ENCODE results near the gene CTNNBIP1.

CTNNBIP1 gene

GRCh38 chr1:9852004-9852403, 58.1 kb downstream of the CTNNBIP1 start:
- no peak for DNase-seq

- no peak for DNase-seq
These were observed 59.5 kb downstream of the CTNNBIP1 start for GRCh38 chr1:9850442-9851162.

GRCh38 chr1:9849691-9850441, 60.2 kb downstream of the CTNNBIP1 start:
- DNase-seq, result no peak

DNA sequence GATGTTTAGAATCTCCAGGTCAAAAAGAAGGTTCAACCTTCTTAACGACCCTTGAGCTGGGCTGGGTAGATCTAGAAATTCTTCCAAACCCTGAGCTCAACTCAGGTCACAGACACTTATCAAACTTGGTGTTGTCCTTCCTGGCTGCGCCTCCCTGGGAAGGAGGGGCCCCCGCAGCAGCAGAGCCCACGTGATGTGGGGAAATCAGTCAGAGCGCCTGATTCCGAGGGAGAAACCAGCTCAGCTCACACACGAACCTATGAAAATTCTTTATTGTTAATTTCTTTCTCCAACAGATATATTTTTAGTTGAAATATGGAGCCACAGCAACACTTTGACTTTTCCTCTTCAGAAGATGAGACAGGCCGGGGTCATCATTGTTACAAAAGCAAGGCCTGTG, 62.0 kb downstream of the CTNNBIP1 start:
- DNase-seq, result no peak

GRCh38 chr1:9847269-9847668, 62.8 kb downstream of the CTNNBIP1 start:
- no peak for DNase-seq

GRCh38 chr1:9846611-9847171, 63.4 kb downstream of the CTNNBIP1 start:
- no peak for DNase-seq

DNA sequence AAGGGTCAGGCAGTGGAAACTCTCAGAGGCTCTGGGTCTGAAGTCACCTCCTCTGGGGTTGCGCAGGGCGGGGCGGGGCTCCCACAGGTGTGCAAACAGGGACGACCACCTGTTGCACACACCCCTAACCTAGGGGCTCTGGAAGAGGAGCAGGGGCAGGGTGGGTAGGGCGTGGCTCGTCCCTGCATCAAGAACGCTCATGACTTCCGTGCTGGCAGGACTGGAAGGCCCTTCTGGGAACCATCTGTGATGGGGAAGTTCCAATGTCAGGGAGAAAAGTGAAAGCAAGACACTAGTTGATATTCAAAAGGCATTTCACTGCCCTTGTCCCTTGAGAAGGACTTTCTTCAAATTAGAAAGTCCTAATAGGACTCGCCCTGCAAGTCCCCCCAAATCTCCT, 64.2 kb downstream of the CTNNBIP1 start:
- DNase-seq, result no peak

- no peak for DNase-seq
These were observed 65.3 kb downstream of the CTNNBIP1 start for GRCh38 chr1:9844756-9845155.

GRCh38 chr1:9844106-9844505, 66.0 kb downstream of the CTNNBIP1 start:
- no peak for DNase-seq

DNA sequence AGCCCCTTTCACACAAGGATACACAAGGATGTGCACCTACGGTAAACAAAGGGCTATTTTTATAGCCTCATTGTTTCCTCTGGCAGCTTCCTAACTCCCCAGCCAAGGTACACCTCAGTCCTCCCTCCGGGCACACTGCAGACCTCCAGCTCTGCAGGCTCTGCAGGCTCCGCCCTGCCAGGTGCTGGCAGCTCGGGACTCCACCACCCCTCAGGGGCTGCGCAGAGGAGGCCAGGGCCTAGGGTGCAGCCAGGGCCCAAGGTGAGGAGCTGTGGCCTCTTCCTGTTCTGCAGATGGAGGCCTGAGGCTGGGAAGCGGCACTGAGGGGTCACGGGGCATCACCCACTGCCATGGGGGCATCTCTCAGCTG, 66.5 kb downstream of the CTNNBIP1 start:
- DNase-seq, result no peak

GRCh38 chr1:9842781-9843575, 67.1 kb downstream of the CTNNBIP1 start:
- DNase-seq, result no peak

GRCh38 chr1:9842073-9842711, 67.9 kb downstream of the CTNNBIP1 start:
- no peak for DNase-seq

- DNase-seq, result no peak
These were observed 68.6 kb downstream of the CTNNBIP1 start for GRCh38 chr1:9841460-9841859.

DNA sequence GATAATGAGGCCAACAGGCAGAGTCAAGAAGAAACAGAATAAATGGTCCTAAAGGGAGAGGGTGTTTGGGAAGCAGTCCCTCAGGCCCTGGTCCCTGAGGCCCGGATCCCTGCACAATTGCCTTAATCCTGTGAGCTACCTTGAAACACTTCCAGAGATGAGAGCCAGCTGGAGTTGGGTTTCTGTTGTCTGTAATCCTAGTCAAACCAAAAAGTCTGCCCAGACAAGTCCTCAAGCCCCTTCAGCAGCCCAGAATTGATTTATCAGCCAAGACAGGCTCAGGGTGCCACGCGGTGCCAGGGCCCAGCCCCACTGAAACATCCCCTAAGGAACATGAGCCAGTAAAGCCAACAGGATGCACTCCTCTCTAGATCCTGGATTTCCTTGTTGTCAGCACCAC, 69.9 kb downstream of the CTNNBIP1 start:
- no peak for DNase-seq

DNA sequence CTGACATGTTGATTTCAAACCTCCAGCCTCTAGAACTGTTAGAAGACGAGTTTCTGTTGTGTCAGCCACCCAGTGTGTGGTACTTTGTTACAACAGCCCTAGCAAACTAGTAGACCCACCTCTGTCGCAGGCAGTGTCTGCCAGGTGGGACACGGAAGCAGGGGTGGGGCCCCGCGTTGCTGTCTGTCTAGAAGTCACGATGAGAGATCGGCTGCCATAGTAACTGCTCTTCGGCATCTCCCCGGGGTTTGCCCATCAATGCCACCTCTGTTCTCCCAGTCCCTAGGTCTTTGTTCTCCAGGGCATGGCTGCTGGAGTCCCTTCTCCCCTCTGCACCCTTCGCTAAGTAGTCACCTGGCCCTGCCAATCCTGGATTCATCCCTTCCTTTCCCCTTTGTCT, 71.1 kb downstream of the CTNNBIP1 start:
- DNase-seq, result no peak

- DNase-seq, result no peak
These were observed 73.5 kb downstream of the CTNNBIP1 start for GRCh38 chr1:9836632-9836960.

- DNase-seq, result no peak
These were observed 74.1 kb downstream of the CTNNBIP1 start for GRCh38 chr1:9835758-9836631.

GRCh38 chr1:9835404-9835757, 74.7 kb downstream of the CTNNBIP1 start:
- no peak for DNase-seq

DNA sequence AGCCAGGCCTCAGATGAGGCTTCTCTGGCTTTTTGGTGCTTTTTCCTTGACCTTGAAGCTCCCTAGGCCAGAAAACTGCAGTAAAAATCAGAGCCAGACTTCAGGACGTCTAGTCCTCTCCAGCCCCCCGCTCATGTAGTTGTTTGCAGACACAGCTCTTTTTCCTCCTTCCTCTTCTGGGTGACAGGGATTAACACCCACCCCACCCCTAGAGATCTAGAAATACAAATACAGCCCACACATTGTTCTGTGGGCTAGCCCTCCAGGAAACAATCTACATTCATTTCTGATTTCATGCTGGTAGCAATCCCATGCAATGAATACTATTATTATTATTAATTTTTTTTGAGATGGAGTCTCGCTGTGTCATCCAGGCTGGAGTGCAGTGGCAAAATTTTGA, 76.4 kb downstream of the CTNNBIP1 start:
- no peak for DNase-seq

- peak; percentile 31 to 37 for DNase-seq
These were observed 82.4 kb downstream of the CTNNBIP1 start for GRCh38 chr1:9827558-9828185.

GRCh38 chr1:9826616-9827015, 83.5 kb downstream of the CTNNBIP1 start:
- DNase-seq, result no peak

DNA sequence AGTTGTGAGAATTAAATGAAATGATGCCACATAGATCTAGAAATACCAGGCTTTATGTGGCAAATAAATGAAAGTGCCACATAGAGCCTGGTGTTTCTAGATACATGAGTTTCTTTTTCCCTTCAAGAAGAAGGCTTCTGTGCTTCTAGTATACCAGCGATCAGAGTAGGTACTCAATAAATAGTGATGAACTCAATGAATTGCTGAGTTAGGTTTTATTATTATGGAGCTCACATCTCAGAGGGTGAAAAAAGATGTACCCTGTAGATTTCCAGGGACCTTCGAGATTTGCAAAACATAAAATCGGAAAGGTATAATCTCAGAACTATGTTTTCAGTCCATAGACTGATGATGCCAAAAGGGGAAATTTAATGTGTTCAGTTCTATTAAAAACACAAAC, 84.0 kb downstream of the CTNNBIP1 start:
- DNase-seq, result no peak
